Measurements from ENCODE around the gene PFKFB1.

GRCh38 chrX:54885740-54886139 is 108.2 kb downstream of the PFKFB1 start:
- TF ChIP-seq, protein P1, sequence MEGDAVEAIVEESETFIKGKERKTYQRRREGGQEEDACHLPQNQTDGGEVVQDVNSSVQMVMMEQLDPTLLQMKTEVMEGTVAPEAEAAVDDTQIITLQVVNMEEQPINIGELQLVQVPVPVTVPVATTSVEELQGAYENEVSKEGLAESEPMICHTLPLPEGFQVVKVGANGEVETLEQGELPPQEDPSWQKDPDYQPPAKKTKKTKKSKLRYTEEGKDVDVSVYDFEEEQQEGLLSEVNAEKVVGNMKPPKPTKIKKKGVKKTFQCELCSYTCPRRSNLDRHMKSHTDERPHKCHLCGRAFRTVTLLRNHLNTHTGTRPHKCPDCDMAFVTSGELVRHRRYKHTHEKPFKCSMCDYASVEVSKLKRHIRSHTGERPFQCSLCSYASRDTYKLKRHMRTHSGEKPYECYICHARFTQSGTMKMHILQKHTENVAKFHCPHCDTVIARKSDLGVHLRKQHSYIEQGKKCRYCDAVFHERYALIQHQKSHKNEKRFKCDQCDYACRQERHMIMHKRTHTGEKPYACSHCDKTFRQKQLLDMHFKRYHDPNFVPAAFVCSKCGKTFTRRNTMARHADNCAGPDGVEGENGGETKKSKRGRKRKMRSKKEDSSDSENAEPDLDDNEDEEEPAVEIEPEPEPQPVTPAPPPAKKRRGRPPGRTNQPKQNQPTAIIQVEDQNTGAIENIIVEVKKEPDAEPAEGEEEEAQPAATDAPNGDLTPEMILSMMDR (IDR thresholded peaks at IDR 0.05): no peak
- TF ChIP-seq POLR2A (IDR thresholded peaks at IDR 0.05) (no peak), POLR2AphosphoS5 (IDR thresholded peaks at IDR 0.05; ENCODE audit: insufficient read depth in 1 of 2, low read depth in 1 of 2) (no peak)
